Sigmoid colon (tissue), 4 donors: Measurements from ENCODE around the gene ZNF76.

Source experiments
- CTCF ChIP-seq, 4 experiments: fragments of 450-650 bp in 3 of 4; fragments of 200-600 bp in 1 of 4; IDR thresholded peaks; one replicate each; pipeline ENCODE4 v1.5.1; 2016 to 2019; ENCODE audit warnings: antibody characterized with exemption in 4 of 4, mild to moderate bottlenecking in 3 of 4, moderate library complexity in 2 of 4
- POLR2A ChIP-seq, 2 donors: fragments of 450-650 bp; IDR thresholded peaks; one replicate each; pipeline ENCODE4 v1.6.1; 2016; ENCODE audit warnings: antibody characterized with exemption in 2 of 2, mild to moderate bottlenecking in 2 of 2, moderate library complexity in 2 of 2
- POLR2AphosphoS5 ChIP-seq, 4 donors: sonication (generic); formaldehyde crosslinking; IDR thresholded peaks; one replicate each; pipeline ENCODE4 v1.6.1; 2017; ENCODE audit warnings: antibody characterized with exemption in 4 of 4

GRCh38 chr6:35230950-35231349, 28.6 kb upstream of the ZNF76 start:
- TF ChIP-seq POLR2A (IDR thresholded peaks at IDR 0.05), result no peak
- peak; percentile 18 to 43 (median 28) for TF ChIP-seq POLR2AphosphoS5 (IDR thresholded peaks at IDR 0.05)
- no peak for TF ChIP-seq CTCF (IDR thresholded peaks at IDR 0.05)
